Mesenchymal stem cell (in vitro differentiated cells and primary cell): ENCODE results near the gene CCDC127.
A peak's percentile ranks its signal among the peaks of the same experiment; 100 is the strongest.

Experiments
- DNase-seq: peaks from one replicate; pipeline ENCODE4 v3.0.0-alpha.2; 2013
- H2AFZ ChIP-seq: one replicate; pipeline ENCODE4 v1.6.1; 2013; ENCODE audit warnings: low read depth, mild to moderate bottlenecking, control low read depth, inconsistent platforms, low read length, moderate library complexity
- H2AK5ac ChIP-seq: 2 replicates; pipeline ENCODE4 v1.6.1; 2013; ENCODE audit warnings: low read length, moderate library complexity, mild to moderate bottlenecking, inconsistent platforms; ENCODE audit not compliant: severe bottlenecking
- H2BK120ac ChIP-seq: one replicate; pipeline ENCODE4 v1.6.1; 2013; ENCODE audit warnings: low read depth, mild to moderate bottlenecking, inconsistent platforms, low read length, moderate library complexity
- H2BK12ac ChIP-seq, 2 experiments: one replicate each; pipeline ENCODE4 v1.6.1; 2013; ENCODE audit warnings: inconsistent platforms in 2 of 2, low read length in 2 of 2, mild to moderate bottlenecking in 2 of 2, moderate library complexity in 2 of 2, control low read depth in 1 of 2
- H2BK15ac ChIP-seq: one replicate; pipeline ENCODE4 v1.6.1; 2013; ENCODE audit warnings: mild to moderate bottlenecking, low read depth, inconsistent platforms; ENCODE audit not compliant: poor library complexity, severe bottlenecking
- H2BK5ac ChIP-seq: 2 replicates; pipeline ENCODE4 v1.6.1; 2013; ENCODE audit warnings: low read depth, mild to moderate bottlenecking, low read length, control low read depth, inconsistent platforms; ENCODE audit not compliant: poor library complexity, severe bottlenecking
- H3K14ac ChIP-seq, 2 experiments: one replicate each; pipeline ENCODE4 v1.6.1; 2013; ENCODE audit warnings: inconsistent platforms in 2 of 2, low read length in 2 of 2, control low read depth in 1 of 2, mild to moderate bottlenecking in 1 of 2, moderate library complexity in 1 of 2
- H3K18ac ChIP-seq, 2 experiments: one replicate each; pipeline ENCODE4 v1.6.1; 2013; ENCODE audit warnings: inconsistent platforms in 2 of 2, low read length in 2 of 2, control low read depth in 1 of 2, low read depth in 1 of 2, mild to moderate bottlenecking in 1 of 2
- H3K23ac ChIP-seq, 2 experiments: one replicate each; pipeline ENCODE4 v1.6.1; 2013; ENCODE audit warnings: inconsistent platforms in 2 of 2, low read length in 2 of 2, mild to moderate bottlenecking in 2 of 2, moderate library complexity in 2 of 2, control low read depth in 1 of 2
- H3K27ac ChIP-seq: 2 replicates; pipeline ENCODE4 v1.5.1; 2013; ENCODE audit warnings: mild to moderate bottlenecking, moderate library complexity, low read length, control low read depth, inconsistent platforms; ENCODE audit not compliant: poor library complexity, severe bottlenecking
- H3K27me3 ChIP-seq, 2 experiments: 2 replicates each; pipeline versions ENCODE4 v1.6.1 to v1.7.0; 2013; ENCODE audit warnings: low read length in 2 of 2, mild to moderate bottlenecking in 2 of 2, moderate library complexity in 2 of 2, control low read depth in 1 of 2, inconsistent platforms in 1 of 2; ENCODE audit not compliant: control insufficient read depth in 1 of 2, insufficient read depth in 1 of 2
- H3K36me3 ChIP-seq, 2 experiments: 2 replicates each; pipeline versions ENCODE4 v1.6.1 to v1.7.0; 2013; ENCODE audit warnings: low read length in 2 of 2, control low read depth in 1 of 2, inconsistent platforms in 1 of 2, low read depth in 1 of 2, mild to moderate bottlenecking in 1 of 2; ENCODE audit not compliant: insufficient read depth in 2 of 2, control insufficient read depth in 1 of 2
- H3K4ac ChIP-seq, 2 experiments: one replicate each; pipeline ENCODE4 v1.6.1; 2013; ENCODE audit warnings: inconsistent platforms in 2 of 2, low read length in 2 of 2, mild to moderate bottlenecking in 2 of 2, moderate library complexity in 2 of 2, control low read depth in 1 of 2, low read depth in 1 of 2
- H3K4me1 ChIP-seq: 2 replicates; pipeline ENCODE4 v1.6.1; 2013; ENCODE audit warnings: low read depth, low read length, control low read depth; ENCODE audit not compliant: control insufficient read depth, insufficient read depth
- H3K4me2 ChIP-seq: 2 replicates; pipeline ENCODE4 v1.6.1; 2013; ENCODE audit warnings: low read length, mild to moderate bottlenecking, inconsistent platforms; ENCODE audit not compliant: poor library complexity, severe bottlenecking
- H3K4me3 ChIP-seq, 2 experiments: 2 replicates each; pipeline versions ENCODE4 v1.5.1 to v1.7.0; 2013; ENCODE audit warnings: low read length in 2 of 2, mild to moderate bottlenecking in 2 of 2, control low read depth in 1 of 2, low read depth in 1 of 2; ENCODE audit not compliant: insufficient read depth in 1 of 2
- H3K79me1 ChIP-seq: replicated peaks from 2 replicates; pipeline ENCODE4 v1.6.1; 2013; ENCODE audit warnings: mild to moderate bottlenecking, control low read depth, low read length, inconsistent platforms; ENCODE audit not compliant: poor library complexity, severe bottlenecking
- H3K9ac ChIP-seq: 2 replicates; pipeline ENCODE4 v1.7.0; 2013; ENCODE audit warnings: mild to moderate bottlenecking, low read length, moderate library complexity
- H3K9me3 ChIP-seq: 2 replicates; pipeline ENCODE4 v1.7.0; 2013; ENCODE audit warnings: mild to moderate bottlenecking, low read length; ENCODE audit not compliant: control insufficient read depth
- H4K8ac ChIP-seq: one replicate; pipeline ENCODE4 v1.6.1; 2013; ENCODE audit warnings: inconsistent platforms, mild to moderate bottlenecking, low read length, moderate library complexity
- H4K91ac ChIP-seq: one replicate; pipeline ENCODE4 v1.6.1; 2013; ENCODE audit warnings: mild to moderate bottlenecking, low read length, inconsistent platforms
- WGBS: methylation state at CpG from one replicate; pipeline ENCODE4 v1.1.7; 2013; ENCODE audit warnings: mixed read lengths; 5-methylcytosine and 5-hydroxymethylcytosine counted together

CCDC127 gene

DNA sequence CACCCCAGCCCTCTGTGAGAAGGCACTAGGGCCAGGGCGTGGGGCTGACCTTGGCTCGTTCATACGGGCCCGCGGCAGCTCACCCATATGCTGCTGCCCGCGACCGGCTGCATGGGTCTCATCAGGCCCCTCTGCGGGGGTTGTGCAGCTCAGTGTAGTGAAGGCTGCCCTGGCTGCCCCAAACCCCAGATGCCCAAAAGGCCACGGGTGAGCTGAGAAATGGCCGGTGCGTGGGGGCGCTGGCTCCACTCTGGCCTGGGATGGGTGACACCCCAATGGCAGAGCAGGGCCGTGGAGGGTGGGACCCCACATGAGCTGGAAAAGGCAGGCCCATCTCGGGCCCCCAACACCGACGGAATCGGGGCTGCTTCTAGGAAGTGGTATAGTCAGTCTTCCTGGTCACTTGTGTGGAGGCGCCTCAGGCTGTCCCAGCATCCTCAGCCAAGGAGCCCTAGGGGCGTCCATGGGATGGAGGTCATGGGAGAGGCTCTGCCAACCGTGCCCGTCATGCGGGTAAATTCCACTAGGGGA, 46.1 kb downstream of the CCDC127 start:
- H3K4me3 ChIP-seq, result no peak overlapping the region
- 88% methylated on average over 23 of the region's 23 CpGs for WGBS
- H2AFZ ChIP-seq, result no peak overlapping the region
- no peaks in the 10 kb centered on the region for H3K79me1 ChIP-seq
- H3K27me3 ChIP-seq, result peaks cover 0 to 43% of the 10 kb centered on the region in 2 experiments
- H2AK5ac ChIP-seq, result no peak overlapping the region
- peaks cover 24% of the 10 kb centered on the region for H3K4me1 ChIP-seq
- no peak overlapping the region for H4K91ac ChIP-seq
- no peak overlapping the region for H3K23ac ChIP-seq
- no peak overlapping the region for H2BK5ac ChIP-seq
- H3K27ac ChIP-seq, result no peak overlapping the region
- H3K18ac ChIP-seq, result no peak overlapping the region
- H3K4me2 ChIP-seq, result no peak overlapping the region
- no peak overlapping the region for H3K14ac ChIP-seq
- H3K9ac ChIP-seq, result no peak overlapping the region
- DNase-seq, result no peak
- no peak overlapping the region for H4K8ac ChIP-seq
- no peak overlapping the region for H3K4ac ChIP-seq
- H2BK120ac ChIP-seq, result no peak overlapping the region
- H2BK12ac ChIP-seq, result no peak overlapping the region
- H3K36me3 ChIP-seq, result no peaks in the 10 kb centered on the region
- no peaks in the 10 kb centered on the region for H3K9me3 ChIP-seq
- H2BK15ac ChIP-seq, result no peak overlapping the region

DNA sequence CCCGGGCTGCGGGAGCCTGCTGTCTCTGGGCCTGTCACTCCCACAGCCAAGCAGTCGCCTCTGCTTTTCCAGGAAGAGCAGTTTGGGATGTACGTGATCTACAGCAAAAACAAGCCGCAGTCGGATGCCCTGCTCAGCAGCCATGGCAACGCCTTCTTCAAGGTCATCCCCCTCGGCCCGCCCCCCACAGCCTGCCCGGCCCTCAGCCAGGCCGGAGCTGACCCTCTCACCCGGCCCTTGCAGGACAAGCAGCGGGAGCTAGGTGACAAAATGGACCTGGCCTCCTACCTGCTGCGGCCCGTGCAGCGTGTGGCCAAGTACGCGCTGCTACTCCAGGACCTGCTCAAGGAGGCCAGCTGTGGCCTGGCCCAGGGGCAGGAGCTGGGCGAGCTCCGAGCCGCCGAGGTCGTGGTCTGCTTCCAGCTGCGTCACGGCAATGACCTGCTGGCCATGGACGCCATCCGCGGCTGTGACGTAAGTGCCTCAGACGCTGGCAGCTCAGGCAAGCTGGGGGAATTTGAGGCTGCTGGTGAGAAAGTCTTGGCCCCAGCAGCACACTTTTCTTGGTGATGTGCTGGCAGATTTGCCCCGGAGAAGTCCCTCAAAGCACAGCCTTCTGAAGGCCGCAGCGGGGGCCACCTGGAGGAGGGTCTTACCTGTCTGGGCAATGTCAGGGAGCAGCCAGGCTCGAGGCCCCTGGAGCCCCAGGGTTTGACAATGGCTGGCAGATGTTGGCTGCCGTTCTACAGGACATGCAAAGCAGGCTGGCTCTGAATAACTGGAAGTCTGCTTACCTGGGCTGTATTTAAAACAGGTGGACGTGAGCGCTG, 46.8 kb downstream of the CCDC127 start:
- no peak overlapping the region for H2AK5ac ChIP-seq
- no peak overlapping the region for H2AFZ ChIP-seq
- H4K91ac ChIP-seq, result peak overlapping the region; percentile 16
- no peak overlapping the region for H3K18ac ChIP-seq
- H3K79me1 ChIP-seq, result no peaks in the 10 kb centered on the region
- no peak overlapping the region for H4K8ac ChIP-seq
- no peak overlapping the region for H3K4me2 ChIP-seq
- WGBS, result 92% methylated on average over 37 of the region's 37 CpGs
- H3K23ac ChIP-seq, result no peak overlapping the region
- no peak overlapping the region for H2BK5ac ChIP-seq
- H3K14ac ChIP-seq, result no peak overlapping the region
- peaks cover 26% of the 10 kb centered on the region for H3K4me1 ChIP-seq
- DNase-seq, result no peak
- no peak overlapping the region for H3K4me3 ChIP-seq
- H3K27me3 ChIP-seq, result peaks cover 0 to 38% of the 10 kb centered on the region in 2 experiments
- no peak overlapping the region for H3K4ac ChIP-seq
- H3K27ac ChIP-seq, result no peak overlapping the region
- no peak overlapping the region for H2BK120ac ChIP-seq
- H3K36me3 ChIP-seq, result no peaks in the 10 kb centered on the region
- no peak overlapping the region for H3K9ac ChIP-seq
- H3K9me3 ChIP-seq, result no peaks in the 10 kb centered on the region
- peak overlapping the region; percentile 1 to 6 for H2BK12ac ChIP-seq
- H2BK15ac ChIP-seq, result no peak overlapping the region

DNA sequence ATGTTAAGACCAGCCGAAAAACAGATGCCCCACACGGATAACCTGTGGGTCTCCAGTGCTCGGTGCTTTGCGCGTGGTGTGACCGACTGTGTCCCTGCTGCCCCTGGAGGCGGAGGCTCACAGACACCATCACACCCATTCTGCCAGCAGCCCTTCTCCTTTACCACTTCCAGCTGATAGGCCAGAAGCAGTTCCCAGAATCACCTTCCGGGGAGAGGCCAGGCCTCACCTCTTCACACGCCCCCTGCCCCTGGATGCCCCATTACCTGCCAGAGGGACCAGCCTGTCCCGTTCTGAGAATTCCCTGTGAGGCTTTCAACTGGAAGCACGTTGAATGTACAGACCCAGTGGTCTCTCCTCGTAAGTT, 48.2 kb downstream of the CCDC127 start:
- Histone ChIP-seq H4K91ac (no peak overlapping the region), H3K4ac (no peak overlapping the region), H3K4me1 (peaks cover 26% of the 10 kb centered on the region), H2AFZ (no peak overlapping the region), H2BK120ac (no peak overlapping the region), H3K36me3 (no peaks in the 10 kb centered on the region), H3K9ac (no peak overlapping the region), H3K18ac (no peak overlapping the region), H2BK12ac (no peak overlapping the region), H2BK5ac (no peak overlapping the region), H3K14ac (no peak overlapping the region), H4K8ac (no peak overlapping the region), H2BK15ac (no peak overlapping the region), H3K9me3 (no peaks in the 10 kb centered on the region), H3K79me1 (no peaks in the 10 kb centered on the region), H3K4me3 (no peak overlapping the region), H3K4me2 (no peak overlapping the region), H3K23ac (no peak overlapping the region), H3K27ac (no peak overlapping the region), H3K27me3 (peaks cover 0 to 29% of the 10 kb centered on the region in 2 experiments), H2AK5ac (peak overlapping the region; percentile 56)
- DNase-seq, result no peak
- WGBS, result 96% methylated on average over 12 of the region's 12 CpGs

DNA sequence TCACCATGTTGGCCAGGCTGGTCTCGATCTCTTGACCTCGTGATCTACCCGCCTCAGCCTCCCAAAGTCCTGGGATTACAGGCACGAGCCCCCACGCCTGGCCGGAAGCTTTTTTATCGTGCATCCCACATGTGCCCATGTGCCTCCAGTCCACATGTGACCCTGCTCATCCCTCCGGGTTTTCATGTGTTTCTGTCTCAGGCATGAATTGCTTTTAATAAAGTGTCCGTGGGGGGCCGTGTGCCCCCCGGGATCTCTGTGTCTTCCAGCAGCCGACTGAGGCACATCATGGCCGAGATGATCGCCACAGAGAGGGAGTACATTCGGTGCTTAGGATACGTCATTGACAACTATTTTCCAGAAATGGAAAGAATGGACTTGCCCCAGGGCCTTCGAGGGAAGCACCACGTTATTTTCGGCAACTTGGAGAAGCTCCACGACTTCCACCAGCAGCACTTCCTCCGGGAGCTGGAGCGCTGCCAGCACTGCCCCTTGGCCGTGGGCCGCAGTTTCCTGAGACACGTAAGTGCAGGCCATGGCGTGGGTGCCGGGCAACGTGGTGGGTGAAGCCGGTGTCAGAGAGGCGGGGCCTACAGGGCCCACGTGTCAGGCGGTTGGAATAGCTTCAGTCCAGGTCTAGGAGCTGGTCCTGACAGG, 48.8 kb downstream of the CCDC127 start:
- no peak overlapping the region for H4K8ac ChIP-seq
- H3K79me1 ChIP-seq, result no peaks in the 10 kb centered on the region
- no peak overlapping the region for H3K23ac ChIP-seq
- H2BK5ac ChIP-seq, result no peak overlapping the region
- no peak overlapping the region for H3K14ac ChIP-seq
- peaks cover 0 to 25% of the 10 kb centered on the region in 2 experiments for H3K27me3 ChIP-seq
- no peaks in the 10 kb centered on the region for H3K9me3 ChIP-seq
- DNase-seq, result no peak
- no peak overlapping the region for H2BK15ac ChIP-seq
- no peak overlapping the region for H3K4me3 ChIP-seq
- peak overlapping the region in 1 of 2 experiments; percentile 70 for H2BK12ac ChIP-seq
- H4K91ac ChIP-seq, result no peak overlapping the region
- no peak overlapping the region for H2BK120ac ChIP-seq
- H3K4me1 ChIP-seq, result peaks cover 26% of the 10 kb centered on the region
- WGBS, result 90% methylated on average over 32 of the region's 32 CpGs
- H3K4me2 ChIP-seq, result no peak overlapping the region
- H3K18ac ChIP-seq, result no peak overlapping the region
- H2AFZ ChIP-seq, result no peak overlapping the region
- no peak overlapping the region for H3K4ac ChIP-seq
- no peak overlapping the region for H3K9ac ChIP-seq
- no peak overlapping the region for H3K27ac ChIP-seq
- H3K36me3 ChIP-seq, result no peaks in the 10 kb centered on the region
- peak overlapping the region; percentile 56 for H2AK5ac ChIP-seq
